Upper lobe of left lung (tissue), 4 donors: ENCODE measurements around the gene CPNE4.

ENCODE experiments used
- EP300 ChIP-seq, 4 donors: sonication (generic); formaldehyde crosslinking; IDR thresholded peaks; one replicate each; pipeline ENCODE4 v1.5.1; 2017; ENCODE audit warnings: antibody characterized with exemption in 4 of 4, control low read depth in 2 of 4
- POLR2A ChIP-seq, 4 donors: fragments of 450-650 bp; IDR thresholded peaks; one replicate each; pipeline ENCODE4 v1.5.1; 2016 to 2017; ENCODE audit warnings: antibody characterized with exemption in 4 of 4, mild to moderate bottlenecking in 2 of 4
- POLR2AphosphoS5 ChIP-seq, 2 donors: sonication (generic); formaldehyde crosslinking; IDR thresholded peaks; one replicate each; pipeline ENCODE4 v1.5.1; 2017; ENCODE audit warnings: antibody characterized with exemption in 2 of 2
- TF ChIP-seq, protein P1 (sequence below), 6 experiments: fragments of 450-650 bp in 4 of 6; fragments of 200-600 bp in 2 of 6; sonication (generic) in 2 of 6; IDR thresholded peaks; one replicate each; pipeline ENCODE4 v1.5.1; 2016 to 2019; ENCODE audit warnings: antibody characterized with exemption in 6 of 6

DNA sequence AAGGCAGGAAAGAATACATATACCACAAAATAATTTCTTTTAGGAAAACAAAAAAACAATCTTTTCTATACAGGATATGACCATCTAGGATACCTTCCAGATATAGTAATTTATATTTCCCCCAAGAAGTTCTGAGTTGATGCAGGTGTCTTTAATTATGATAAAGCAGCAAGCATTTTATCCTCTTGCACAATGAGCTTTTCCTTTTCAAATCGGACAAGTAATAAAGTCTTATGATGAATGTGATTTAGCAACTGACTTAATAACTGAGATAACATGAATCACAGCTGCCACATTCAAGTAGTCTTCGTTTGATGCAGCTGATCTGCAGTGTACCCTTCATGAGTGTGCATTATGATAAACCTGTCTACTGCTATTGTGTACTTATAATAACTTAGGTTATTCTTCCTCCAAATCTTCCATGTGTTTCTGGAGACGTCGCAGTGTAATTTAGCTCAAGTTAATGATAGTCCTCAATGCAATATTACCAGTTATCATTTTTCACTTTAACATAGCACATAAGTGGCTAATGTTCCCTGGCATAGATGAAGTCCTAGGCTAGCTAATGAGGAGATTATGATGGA lies 271.7 kb downstream of the CPNE4 start:
- TF ChIP-seq, protein P1, sequence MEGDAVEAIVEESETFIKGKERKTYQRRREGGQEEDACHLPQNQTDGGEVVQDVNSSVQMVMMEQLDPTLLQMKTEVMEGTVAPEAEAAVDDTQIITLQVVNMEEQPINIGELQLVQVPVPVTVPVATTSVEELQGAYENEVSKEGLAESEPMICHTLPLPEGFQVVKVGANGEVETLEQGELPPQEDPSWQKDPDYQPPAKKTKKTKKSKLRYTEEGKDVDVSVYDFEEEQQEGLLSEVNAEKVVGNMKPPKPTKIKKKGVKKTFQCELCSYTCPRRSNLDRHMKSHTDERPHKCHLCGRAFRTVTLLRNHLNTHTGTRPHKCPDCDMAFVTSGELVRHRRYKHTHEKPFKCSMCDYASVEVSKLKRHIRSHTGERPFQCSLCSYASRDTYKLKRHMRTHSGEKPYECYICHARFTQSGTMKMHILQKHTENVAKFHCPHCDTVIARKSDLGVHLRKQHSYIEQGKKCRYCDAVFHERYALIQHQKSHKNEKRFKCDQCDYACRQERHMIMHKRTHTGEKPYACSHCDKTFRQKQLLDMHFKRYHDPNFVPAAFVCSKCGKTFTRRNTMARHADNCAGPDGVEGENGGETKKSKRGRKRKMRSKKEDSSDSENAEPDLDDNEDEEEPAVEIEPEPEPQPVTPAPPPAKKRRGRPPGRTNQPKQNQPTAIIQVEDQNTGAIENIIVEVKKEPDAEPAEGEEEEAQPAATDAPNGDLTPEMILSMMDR (IDR thresholded peaks at IDR 0.05), result no peak
- TF ChIP-seq POLR2AphosphoS5 (IDR thresholded peaks at IDR 0.05), result no peak
- TF ChIP-seq POLR2A (IDR thresholded peaks at IDR 0.05), result no peak
- no peak for TF ChIP-seq EP300 (IDR thresholded peaks at IDR 0.05)
